ENCODE measurements around the gene FBXO28. TPM values are rescaled to one million over a fixed set of nuclear protein-coding genes. Genes with fewer than 3 reads are reported as not detected.

The FBXO28 gene
- total and polyA plus RNA-seq, 2 donors (not counting 1 experiment from before 2014, with no cell fraction given): 25.3 to 34.3 TPM

- Histone ChIP-seq H2AFZ (ENCODE audit: low read length) (no peak overlapping the region), H3K79me2 (ENCODE audit: control insufficient read depth, insufficient read depth, low read length) (peaks cover 74% of the 10 kb centered on the region), H3K36me3 (ENCODE audit: control insufficient read depth, insufficient read depth, low read length) (no peaks in the 10 kb centered on the region), H3K27ac (ENCODE audit: insufficient read depth, low read length) (no peak overlapping the region), H3K4me3 (replicated peaks in 1 of 4; ENCODE audit: control extremely low read depth in 1 of 4, insufficient read depth in 1 of 4, low read depth in 3 of 4, low read length in 4 of 4) (no peak overlapping the region), H3K9me3 (ENCODE audit: control insufficient read depth, insufficient read depth, low read depth, low read length) (no peaks in the 10 kb centered on the region), H3K27me3 (ENCODE audit: control insufficient read depth, insufficient read depth, low read length) (no peaks in the 10 kb centered on the region), H4K20me1 (ENCODE audit: control insufficient read depth, extremely low read depth, insufficient read depth, low read length) (no peaks in the 10 kb centered on the region), H3K9ac (ENCODE audit: insufficient read depth, low read length) (no peak overlapping the region), H3K4me2 (ENCODE audit: extremely low read depth, insufficient read depth, low read length) (no peak overlapping the region), H3K4me1 (ENCODE audit: control insufficient read depth, extremely low read depth, insufficient read depth, low read length) (no peaks in the 10 kb centered on the region)
- no peak for DNase-seq (ENCODE audit: low read depth in 2 of 2)
- TF ChIP-seq EZH2 (IDR thresholded peaks at IDR 0.05; ENCODE audit: low read length, missing control alignments): no peak
- TF ChIP-seq, protein P1, sequence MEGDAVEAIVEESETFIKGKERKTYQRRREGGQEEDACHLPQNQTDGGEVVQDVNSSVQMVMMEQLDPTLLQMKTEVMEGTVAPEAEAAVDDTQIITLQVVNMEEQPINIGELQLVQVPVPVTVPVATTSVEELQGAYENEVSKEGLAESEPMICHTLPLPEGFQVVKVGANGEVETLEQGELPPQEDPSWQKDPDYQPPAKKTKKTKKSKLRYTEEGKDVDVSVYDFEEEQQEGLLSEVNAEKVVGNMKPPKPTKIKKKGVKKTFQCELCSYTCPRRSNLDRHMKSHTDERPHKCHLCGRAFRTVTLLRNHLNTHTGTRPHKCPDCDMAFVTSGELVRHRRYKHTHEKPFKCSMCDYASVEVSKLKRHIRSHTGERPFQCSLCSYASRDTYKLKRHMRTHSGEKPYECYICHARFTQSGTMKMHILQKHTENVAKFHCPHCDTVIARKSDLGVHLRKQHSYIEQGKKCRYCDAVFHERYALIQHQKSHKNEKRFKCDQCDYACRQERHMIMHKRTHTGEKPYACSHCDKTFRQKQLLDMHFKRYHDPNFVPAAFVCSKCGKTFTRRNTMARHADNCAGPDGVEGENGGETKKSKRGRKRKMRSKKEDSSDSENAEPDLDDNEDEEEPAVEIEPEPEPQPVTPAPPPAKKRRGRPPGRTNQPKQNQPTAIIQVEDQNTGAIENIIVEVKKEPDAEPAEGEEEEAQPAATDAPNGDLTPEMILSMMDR (conservative IDR thresholded peaks at IDR 0.05 in 1 of 2, IDR thresholded peaks at IDR 0.05 in 1 of 2; ENCODE audit: low read depth in 1 of 2, low read length in 2 of 2): no peak
Observed at GRCh38 chr1:224188286-224188685, 74.4 kb downstream of the FBXO28 start.

DNA sequence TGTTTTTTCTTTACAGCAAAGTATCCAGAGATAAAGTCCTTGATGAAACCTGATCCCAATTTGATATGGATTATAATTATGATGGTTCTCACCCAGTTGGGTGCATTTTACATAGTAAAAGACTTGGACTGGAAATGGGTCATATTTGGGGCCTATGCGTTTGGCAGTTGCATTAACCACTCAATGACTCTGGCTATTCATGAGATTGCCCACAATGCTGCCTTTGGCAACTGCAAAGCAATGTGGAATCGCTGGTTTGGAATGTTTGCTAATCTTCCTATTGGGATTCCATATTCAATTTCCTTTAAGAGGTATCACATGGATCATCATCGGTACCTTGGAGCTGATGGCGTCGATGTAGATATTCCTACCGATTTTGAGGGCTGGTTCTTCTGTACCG lies 75.7 kb downstream of the FBXO28 start:
- H4K20me1 ChIP-seq (ENCODE audit: control insufficient read depth, extremely low read depth, insufficient read depth, low read length): no peaks in the 10 kb centered on the region
- no peak overlapping the region for H3K4me3 ChIP-seq (replicated peaks in 1 of 4; ENCODE audit: control extremely low read depth in 1 of 4, insufficient read depth in 1 of 4, low read depth in 3 of 4, low read length in 4 of 4)
- peaks cover 63% of the 10 kb centered on the region for H3K79me2 ChIP-seq (ENCODE audit: control insufficient read depth, insufficient read depth, low read length)
- no peaks in the 10 kb centered on the region for H3K36me3 ChIP-seq (ENCODE audit: control insufficient read depth, insufficient read depth, low read length)
- H3K4me2 ChIP-seq (ENCODE audit: extremely low read depth, insufficient read depth, low read length): no peak overlapping the region
- H3K9me3 ChIP-seq (ENCODE audit: control insufficient read depth, insufficient read depth, low read depth, low read length): no peaks in the 10 kb centered on the region
- no peaks in the 10 kb centered on the region for H3K4me1 ChIP-seq (ENCODE audit: control insufficient read depth, extremely low read depth, insufficient read depth, low read length)
- H3K27ac ChIP-seq (ENCODE audit: insufficient read depth, low read length): no peak overlapping the region
- no peaks in the 10 kb centered on the region for H3K27me3 ChIP-seq (ENCODE audit: control insufficient read depth, insufficient read depth, low read length)
- DNase-seq (ENCODE audit: low read depth in 2 of 2): peak in 1 of 2 donors; percentile 45
- TF ChIP-seq, protein P1 (conservative IDR thresholded peaks at IDR 0.05 in 1 of 2, IDR thresholded peaks at IDR 0.05 in 1 of 2; ENCODE audit: low read depth in 1 of 2, low read length in 2 of 2): no peak
- no peak for TF ChIP-seq EZH2 (IDR thresholded peaks at IDR 0.05; ENCODE audit: low read length, missing control alignments)
- H3K9ac ChIP-seq (ENCODE audit: insufficient read depth, low read length): no peak overlapping the region
- H2AFZ ChIP-seq (ENCODE audit: low read length): no peak overlapping the region

DNA sequence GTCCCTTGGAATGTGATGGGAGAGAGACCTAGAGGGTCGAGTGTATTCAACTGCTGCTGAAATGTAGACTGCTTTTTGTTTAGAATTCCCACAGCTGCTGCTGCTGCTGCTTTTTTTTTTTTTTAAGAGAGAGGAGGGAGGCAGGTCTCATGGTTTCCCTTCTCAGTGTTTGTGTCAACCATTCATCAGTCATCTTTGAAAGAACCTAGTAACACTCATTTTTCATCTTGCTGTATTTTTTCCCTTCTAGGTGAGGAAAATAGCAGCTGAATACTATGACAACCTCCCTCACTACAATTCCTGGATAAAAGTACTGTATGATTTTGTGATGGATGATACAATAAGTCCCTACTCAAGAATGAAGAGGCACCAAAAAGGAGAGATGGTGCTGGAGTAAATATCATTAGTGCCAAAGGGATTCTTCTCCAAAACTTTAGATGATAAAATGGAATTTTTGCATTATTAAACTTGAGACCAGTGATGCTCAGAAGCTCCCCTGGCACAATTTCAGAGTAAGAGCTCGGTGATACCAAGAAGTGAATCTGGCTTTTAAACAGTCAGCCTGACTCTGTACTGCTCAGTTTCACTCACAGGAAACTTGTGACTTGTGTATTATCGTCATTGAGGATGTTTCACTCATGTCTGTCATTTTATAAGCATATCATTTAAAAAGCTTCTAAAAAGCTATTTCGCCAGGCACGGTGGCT lies 78.3 kb downstream of the FBXO28 start:
- no peak overlapping the region for H3K27ac ChIP-seq (ENCODE audit: insufficient read depth, low read length)
- H3K9me3 ChIP-seq (ENCODE audit: control insufficient read depth, insufficient read depth, low read depth, low read length): no peaks in the 10 kb centered on the region
- no peaks in the 10 kb centered on the region for H3K27me3 ChIP-seq (ENCODE audit: control insufficient read depth, insufficient read depth, low read length)
- no peak overlapping the region for H3K9ac ChIP-seq (ENCODE audit: insufficient read depth, low read length)
- no peaks in the 10 kb centered on the region for H3K4me1 ChIP-seq (ENCODE audit: control insufficient read depth, extremely low read depth, insufficient read depth, low read length)
- TF ChIP-seq, protein P1 (conservative IDR thresholded peaks at IDR 0.05 in 1 of 2, IDR thresholded peaks at IDR 0.05 in 1 of 2; ENCODE audit: low read depth in 1 of 2, low read length in 2 of 2): no peak
- no peak for TF ChIP-seq EZH2 (IDR thresholded peaks at IDR 0.05; ENCODE audit: low read length, missing control alignments)
- H4K20me1 ChIP-seq (ENCODE audit: control insufficient read depth, extremely low read depth, insufficient read depth, low read length): no peaks in the 10 kb centered on the region
- no peak for DNase-seq (ENCODE audit: low read depth in 2 of 2)
- H2AFZ ChIP-seq (ENCODE audit: low read length): no peak overlapping the region
- no peak overlapping the region for H3K4me3 ChIP-seq (replicated peaks in 1 of 4; ENCODE audit: control extremely low read depth in 1 of 4, insufficient read depth in 1 of 4, low read depth in 3 of 4, low read length in 4 of 4)
- peaks cover 37% of the 10 kb centered on the region for H3K79me2 ChIP-seq (ENCODE audit: control insufficient read depth, insufficient read depth, low read length)
- no peak overlapping the region for H3K4me2 ChIP-seq (ENCODE audit: extremely low read depth, insufficient read depth, low read length)
- no peaks in the 10 kb centered on the region for H3K36me3 ChIP-seq (ENCODE audit: control insufficient read depth, insufficient read depth, low read length)
